Small intestine (tissue), 16 donors: Measurements from ENCODE around the gene SLC15A1. TPM values are rescaled to one million over a fixed set of nuclear protein-coding genes. Genes with fewer than 3 reads are reported as not detected.

Source experiments
- DNase-seq, 2 donors: peaks; one replicate each; pipeline versions ENCODE4 v3.0.0 to v3.0.0-alpha.2; 2013
- FAIRE-seq: peaks from 2 replicates; lab custom pipeline; 2012; peaks lifted over from hg19 to GRCh38; lab: Jason Lieb, UNC
- H3K27ac ChIP-seq, 3 donors: one replicate each; pipeline ENCODE4 v1.5.1; 2013; ENCODE audit warnings: low read length in 2 of 3, mild to moderate bottlenecking in 2 of 3, control low read depth in 1 of 3, inconsistent platforms in 1 of 3, low read depth in 1 of 3, moderate library complexity in 1 of 3
- H3K27me3 ChIP-seq, 3 donors: one replicate each; pipeline ENCODE4 v1.6.1; 2013; ENCODE audit warnings: low read length in 3 of 3, inconsistent platforms in 1 of 3; ENCODE audit not compliant: control insufficient read depth in 3 of 3, insufficient read depth in 3 of 3
- H3K36me3 ChIP-seq, 3 donors: one replicate each; pipeline ENCODE4 v1.6.1; 2013; ENCODE audit warnings: low read length in 3 of 3, inconsistent platforms in 1 of 3, low read depth in 1 of 3, mild to moderate bottlenecking in 1 of 3, moderate library complexity in 1 of 3; ENCODE audit not compliant: control insufficient read depth in 3 of 3, insufficient read depth in 2 of 3
- H3K4me1 ChIP-seq, 3 donors: one replicate each; pipeline ENCODE4 v1.6.1; 2013; ENCODE audit warnings: low read length in 2 of 3, inconsistent platforms in 1 of 3, low read depth in 1 of 3, mild to moderate bottlenecking in 1 of 3, moderate library complexity in 1 of 3; ENCODE audit not compliant: control insufficient read depth in 3 of 3, insufficient read depth in 2 of 3
- H3K4me3 ChIP-seq, 3 donors: one replicate each; pipeline ENCODE4 v1.5.1; 2013; ENCODE audit warnings: low read length in 3 of 3, control low read depth in 1 of 3, inconsistent platforms in 1 of 3, low read depth in 1 of 3, mild to moderate bottlenecking in 1 of 3, moderate library complexity in 1 of 3
- H3K9me3 ChIP-seq, 2 donors: one replicate each; pipeline ENCODE4 v1.6.1; 2013; ENCODE audit warnings: low read depth in 1 of 2, low read length in 1 of 2; ENCODE audit not compliant: control insufficient read depth in 2 of 2, insufficient read depth in 1 of 2
- WGBS, 3 donors: extraction: QIAGEN DNeasy Blood & Tissue Kit; methylation state at CpG; one replicate each; pipeline ENCODE4 v1.1.7; 2013; 5-methylcytosine and 5-hydroxymethylcytosine counted together
- long read RNA-seq, 10 donors: transcript quantifications; one replicate each; lab custom pipeline, GENCODE V29; 2026
- polyA plus RNA-seq, 4 donors: library from polyadenylated mRNA; stranded (reverse) in 3 of 4; unstranded in 1 of 4; fragments of 200-250 nt in 3 of 4; fragments of 120-200 nt in 1 of 4; gene quantifications; one replicate each; pipeline versions ENCODE4 v1.2.1 to v1.2.3, GENCODE V29; 2013
- donor health status: healthy with polysubstance abuse.
- donor health status: control.
- donor health status: control.
- donor health status: Bipolar disorder and iron deficiency.
- donor health status: healthy.

The SLC15A1 gene, protein sequence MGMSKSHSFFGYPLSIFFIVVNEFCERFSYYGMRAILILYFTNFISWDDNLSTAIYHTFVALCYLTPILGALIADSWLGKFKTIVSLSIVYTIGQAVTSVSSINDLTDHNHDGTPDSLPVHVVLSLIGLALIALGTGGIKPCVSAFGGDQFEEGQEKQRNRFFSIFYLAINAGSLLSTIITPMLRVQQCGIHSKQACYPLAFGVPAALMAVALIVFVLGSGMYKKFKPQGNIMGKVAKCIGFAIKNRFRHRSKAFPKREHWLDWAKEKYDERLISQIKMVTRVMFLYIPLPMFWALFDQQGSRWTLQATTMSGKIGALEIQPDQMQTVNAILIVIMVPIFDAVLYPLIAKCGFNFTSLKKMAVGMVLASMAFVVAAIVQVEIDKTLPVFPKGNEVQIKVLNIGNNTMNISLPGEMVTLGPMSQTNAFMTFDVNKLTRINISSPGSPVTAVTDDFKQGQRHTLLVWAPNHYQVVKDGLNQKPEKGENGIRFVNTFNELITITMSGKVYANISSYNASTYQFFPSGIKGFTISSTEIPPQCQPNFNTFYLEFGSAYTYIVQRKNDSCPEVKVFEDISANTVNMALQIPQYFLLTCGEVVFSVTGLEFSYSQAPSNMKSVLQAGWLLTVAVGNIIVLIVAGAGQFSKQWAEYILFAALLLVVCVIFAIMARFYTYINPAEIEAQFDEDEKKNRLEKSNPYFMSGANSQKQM
- 100 to 1,000 TPM in 3 of 4 donors, 10 to 100 TPM in 1; 36.9 to 422 (median 281) TPM for polyA plus RNA-seq
- long read RNA-seq, donor 1 = 0 reads
- long read RNA-seq, donor 2, transcript SLC15A1-202 (23 exons, 3,106 nt) = major isoform, 19 of 40 reads
- long read RNA-seq, donor 2, partial matches to known transcripts = 20 of 40 reads
- long read RNA-seq, donor 2, other reads (novel, unspliced or antisense) = 0 of 40 reads
- long read RNA-seq, donor 3, transcript SLC15A1-202 (23 exons, 3,106 nt) = major isoform, 6 of 32 reads
- long read RNA-seq, donor 3, partial matches to known transcripts = 22 of 32 reads
- long read RNA-seq, donor 3, other reads (novel, unspliced or antisense) = 0 of 32 reads
- long read RNA-seq, donor 4, partial matches to known transcripts = 0 of 1 reads
- long read RNA-seq, donor 4, other reads (novel, unspliced or antisense) = 0 of 1 reads
- long read RNA-seq, donor 5, partial matches to known transcripts = 101 of 101 reads
- long read RNA-seq, donor 5, other reads (novel, unspliced or antisense) = 0 of 101 reads
- long read RNA-seq, donor 6, transcript SLC15A1-202 (23 exons, 3,106 nt) = major isoform, 17 of 49 reads
- long read RNA-seq, donor 6, partial matches to known transcripts = 19 of 49 reads
- long read RNA-seq, donor 6, other reads (novel, unspliced or antisense) = 12 of 49 reads
- long read RNA-seq, donor 7 = 0 reads
- long read RNA-seq, donor 8 = 0 reads
- long read RNA-seq, donor 9, partial matches to known transcripts = 14 of 18 reads
- long read RNA-seq, donor 9, other reads (novel, unspliced or antisense) = 0 of 18 reads
- long read RNA-seq, donor 10, transcript SLC15A1-202 (23 exons, 3,106 nt) = major isoform, 9 of 12 reads
- long read RNA-seq, donor 10, partial matches to known transcripts = 0 of 12 reads
- long read RNA-seq, donor 10, other reads (novel, unspliced or antisense) = 0 of 12 reads

DNA sequence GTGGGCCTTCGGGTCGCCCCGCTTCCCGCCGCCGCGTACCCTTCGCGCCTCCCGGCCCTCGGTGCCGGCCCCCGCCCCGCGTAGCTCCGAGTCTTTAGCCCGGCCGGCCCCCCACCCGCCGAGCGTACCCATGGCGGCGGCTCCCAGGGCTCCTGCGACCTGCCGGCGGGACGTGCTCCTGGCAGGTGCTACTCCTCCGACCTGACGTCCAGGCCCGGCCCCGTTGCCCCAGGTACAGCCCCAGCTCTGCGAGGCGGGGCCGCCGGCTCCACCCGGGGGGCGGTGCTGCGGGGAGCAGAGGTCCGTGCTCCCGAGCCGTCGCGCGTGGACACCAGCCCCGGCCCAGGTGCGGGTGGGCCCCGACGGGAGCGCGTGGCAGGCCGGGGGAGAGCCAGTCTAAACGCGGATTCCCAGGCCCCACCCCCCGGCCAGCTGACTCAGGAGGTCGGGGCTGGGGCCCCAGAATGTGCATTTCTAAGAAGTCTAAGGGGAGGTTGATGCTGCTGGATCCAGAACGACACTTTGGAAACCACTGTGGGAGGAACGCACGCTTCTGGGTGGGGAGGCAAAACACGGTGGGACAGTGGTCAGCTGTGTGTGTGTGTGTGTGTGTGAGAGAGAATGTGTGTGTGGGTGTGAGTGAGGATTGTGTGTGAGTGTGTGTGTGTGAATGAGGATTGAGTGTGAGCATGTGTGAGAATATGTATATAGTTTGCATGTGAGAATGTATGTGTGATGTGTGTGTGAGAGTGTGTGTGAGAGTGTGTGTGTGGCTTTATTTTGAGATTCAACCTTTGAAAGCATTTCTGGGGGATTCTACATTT lies at the start of gene SLC15A1:
TSS of gene SLC15A1 (minus strand) at position 206 of the 824 bp plus-strand sequence. CDS start at position 132, 74 bp downstream.
- DNase-seq = peak; percentile 72 to 87
- H3K4me1 ChIP-seq = peaks cover 0 to 33% (median 0%) of the 10 kb centered on the region in 3 donors
- peaks cover 0 to 15% (median 11%) of the 10 kb centered on the region in 3 donors for H3K27me3 ChIP-seq
- 8 to 14% (median 8%) methylated on average over 29 to 59 of the region's 59 CpGs for WGBS, 3 donors
- peak within 1 kb of the TSS; percentile 60 to 95 (median 87) for H3K27ac ChIP-seq
- H3K36me3 ChIP-seq = peaks cover 0 to 20% (median 2%) of the 10 kb centered on the region in 3 donors
- H3K4me3 ChIP-seq = peak within 1 kb of the TSS in 2 of 3 donors; percentile 85 to 95
- H3K9me3 ChIP-seq = no peaks in the 10 kb centered on the region
- no peak for FAIRE-seq

DNA sequence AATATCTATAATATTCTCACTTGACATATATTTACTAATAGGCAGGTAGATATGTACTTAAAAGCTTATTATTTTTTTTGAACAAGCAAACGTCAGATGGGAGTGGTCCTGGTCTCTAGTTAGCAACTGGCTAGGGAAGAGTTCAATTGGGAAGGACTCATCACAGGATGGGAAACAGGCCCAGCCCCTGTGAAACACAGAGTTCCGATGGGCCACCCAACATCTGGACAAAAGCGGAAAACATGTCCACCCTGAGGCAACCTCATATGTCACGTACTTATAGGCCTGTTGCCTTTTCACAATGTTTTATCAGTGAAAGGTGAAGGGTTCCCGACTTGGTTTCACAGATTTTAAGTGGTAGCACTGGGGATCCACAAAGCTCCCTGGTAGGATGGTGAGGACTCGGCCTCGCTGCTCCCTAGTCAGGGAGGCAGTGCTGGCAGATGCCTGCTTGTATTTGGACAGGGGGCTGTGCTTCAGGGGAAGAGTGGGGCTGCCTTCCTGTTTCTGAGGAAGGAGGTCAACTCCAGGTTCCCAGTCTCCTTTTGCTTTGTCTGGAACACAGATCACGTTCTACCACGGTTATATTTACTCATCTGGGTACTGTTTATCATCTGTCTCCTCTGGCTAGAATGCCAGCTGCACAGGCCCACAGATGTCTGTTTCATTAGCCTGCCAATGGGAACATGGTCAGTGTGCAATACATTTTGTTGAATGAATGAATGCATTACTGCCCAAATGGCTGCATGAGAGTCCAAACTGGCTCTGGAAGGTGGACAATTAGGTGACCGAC lies 49.4 kb upstream of the SLC15A1 start:
- Histone ChIP-seq H3K36me3 (peaks cover 0 to 60% (median 5%) of the 10 kb centered on the region in 3 donors), H3K27me3 (no peaks in the 10 kb centered on the region), H3K4me3 (no peak overlapping the region), H3K9me3 (no peaks in the 10 kb centered on the region), H3K4me1 (peaks cover 0 to 33% (median 9%) of the 10 kb centered on the region in 3 donors), H3K27ac (peak overlapping the region; percentile 73 to 93 (median 85))
- 79 to 83% (median 79%) methylated on average over 10 of the region's 10 CpGs for WGBS, 3 donors
- DNase-seq (no peak), FAIRE-seq (no peak)

DNA sequence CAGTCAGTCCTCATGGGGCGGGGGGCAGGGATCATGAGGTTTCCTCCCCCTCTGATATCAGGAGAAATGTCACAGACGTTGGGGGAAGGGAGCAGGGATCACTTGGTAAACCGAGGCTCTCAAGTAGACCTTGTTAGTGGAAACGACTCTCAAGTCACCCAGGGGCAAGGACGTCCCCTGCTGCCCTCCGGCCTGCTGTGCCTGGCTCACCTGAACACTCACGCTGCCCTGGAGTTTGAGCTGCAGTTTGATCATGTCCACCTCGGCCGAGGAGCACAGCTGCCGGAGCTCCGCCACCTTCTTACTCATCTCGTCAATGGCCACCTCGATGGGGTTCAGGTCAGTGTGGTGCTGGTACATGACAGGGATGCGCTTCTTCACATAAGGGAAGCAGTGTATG lies 47.6 kb upstream of the SLC15A1 start:
- peaks cover 0 to 62% (median 9%) of the 10 kb centered on the region in 3 donors for H3K36me3 ChIP-seq
- 92 to 94% (median 93%) methylated on average over 14 of the region's 14 CpGs for WGBS, 3 donors
- no peak overlapping the region for H3K4me3 ChIP-seq
- no peaks in the 10 kb centered on the region for H3K27me3 ChIP-seq
- DNase-seq (no peak), FAIRE-seq (no peak)
- peaks cover 0 to 33% (median 9%) of the 10 kb centered on the region in 3 donors for H3K4me1 ChIP-seq
- H3K27ac ChIP-seq = no peak overlapping the region
- no peaks in the 10 kb centered on the region for H3K9me3 ChIP-seq

DNA sequence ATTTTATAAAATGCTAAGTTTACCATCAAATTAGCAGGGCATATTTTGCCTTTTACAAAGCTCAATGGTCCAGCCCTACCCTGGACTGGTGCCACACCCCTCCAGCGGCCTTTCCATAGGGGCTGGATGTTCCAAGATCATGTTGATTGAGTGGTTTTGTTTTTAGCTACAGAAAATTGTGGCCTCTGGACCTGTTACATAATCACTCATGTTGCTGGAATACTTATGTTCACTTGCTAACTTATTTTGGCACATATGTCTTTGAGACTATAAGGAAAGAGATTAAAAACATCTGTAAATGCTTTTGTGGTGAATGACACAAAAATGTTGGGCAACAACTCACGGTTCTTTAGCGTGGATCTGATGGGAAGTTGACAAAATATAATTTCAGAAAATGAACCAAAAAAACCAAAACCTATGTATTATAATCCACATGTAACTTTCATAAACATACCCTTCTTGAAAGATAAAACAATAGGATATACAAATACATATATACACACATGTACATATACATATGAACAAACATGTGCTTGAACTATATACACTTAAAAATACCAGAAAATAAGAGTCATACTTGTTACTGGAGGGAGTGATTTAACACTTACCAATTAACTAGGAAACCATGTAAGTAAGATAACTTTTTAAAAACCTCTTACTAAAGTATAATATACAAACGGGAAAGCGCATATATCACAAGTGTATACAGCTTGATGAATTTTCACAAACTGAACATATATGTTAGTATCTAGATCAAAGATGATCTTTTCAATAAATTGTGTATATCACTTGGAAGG lies 46.6 kb upstream of the SLC15A1 start:
- Histone ChIP-seq H3K4me3 (no peak overlapping the region), H3K27me3 (no peaks in the 10 kb centered on the region), H3K4me1 (peaks cover 0 to 24% (median 2%) of the 10 kb centered on the region in 3 donors), H3K9me3 (no peaks in the 10 kb centered on the region), H3K27ac (no peak overlapping the region), H3K36me3 (peaks cover 2 to 63% (median 6%) of the 10 kb centered on the region in 3 donors)
- DNase-seq (peak in 1 of 2 donors; percentile 41), FAIRE-seq (peak; percentile 10)
- WGBS, 3 donors = 77 to 81% (median 78%) methylated on average over 5 of the region's 5 CpGs

DNA sequence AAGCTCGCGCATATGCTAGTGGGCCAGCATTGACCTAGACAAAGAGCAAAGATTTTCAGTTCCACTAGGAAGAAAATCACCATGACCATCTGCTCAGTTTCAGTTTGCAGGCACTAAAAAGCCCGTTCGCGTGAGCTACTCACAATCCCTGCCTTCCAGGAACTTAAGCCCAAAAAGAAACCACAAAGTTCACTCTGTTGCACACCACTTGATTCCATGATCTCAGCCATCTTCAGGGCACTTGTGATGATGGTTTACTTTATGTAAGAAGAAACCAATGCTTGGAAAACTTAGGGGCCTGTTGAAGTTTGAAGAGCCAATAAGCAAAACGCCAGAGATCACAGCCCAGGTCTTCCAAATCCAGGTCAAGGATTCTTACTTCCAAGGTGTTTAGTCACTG lies 45.0 kb upstream of the SLC15A1 start:
- WGBS, 3 donors = 80 to 93% (median 89%) methylated on average over 6 of the region's 6 CpGs
- peaks cover 2 to 64% (median 6%) of the 10 kb centered on the region in 3 donors for H3K36me3 ChIP-seq

DNA sequence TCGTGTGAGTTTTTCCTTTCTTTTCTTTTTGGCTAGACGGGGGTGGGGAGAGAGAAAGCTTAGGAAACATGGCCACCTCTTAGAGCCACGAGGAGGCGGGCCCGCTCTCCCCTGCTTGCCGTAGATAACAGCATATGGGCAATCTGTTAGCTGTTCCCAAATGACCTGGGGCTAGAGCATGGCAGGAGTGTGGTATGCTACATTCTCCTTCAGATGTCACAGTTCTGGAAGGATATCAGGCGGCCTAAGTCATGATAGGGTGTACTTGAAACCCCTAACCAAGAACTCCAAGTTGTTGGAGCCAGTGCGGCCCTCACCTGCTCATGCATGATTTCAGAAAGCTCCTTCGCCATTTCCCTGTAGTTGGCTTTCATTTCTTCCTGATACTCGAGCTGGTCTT lies 44.3 kb upstream of the SLC15A1 start:
- H3K36me3 ChIP-seq = peaks cover 2 to 59% (median 6%) of the 10 kb centered on the region in 3 donors
- no peak for FAIRE-seq

More for the DNA sequence above, 45.0 kb upstream of the SLC15A1 start:
- H3K27ac ChIP-seq = no peak overlapping the region
- no peaks in the 10 kb centered on the region for H3K9me3 ChIP-seq
- no peak for DNase-seq
- H3K4me1 ChIP-seq = peaks cover 0 to 12% (median 0%) of the 10 kb centered on the region in 3 donors
- no peak for FAIRE-seq
- H3K27me3 ChIP-seq = no peaks in the 10 kb centered on the region
- no peak overlapping the region for H3K4me3 ChIP-seq

More for the DNA sequence above, 44.3 kb upstream of the SLC15A1 start:
- H3K9me3 ChIP-seq = no peaks in the 10 kb centered on the region
- H3K4me3 ChIP-seq = no peak overlapping the region
- no peaks in the 10 kb centered on the region for H3K27me3 ChIP-seq
- no peak overlapping the region for H3K27ac ChIP-seq
- DNase-seq = no peak
- WGBS, 3 donors = 91 to 96% (median 92%) methylated on average over 10 of the region's 10 CpGs
- peaks cover 0 to 9% (median 0%) of the 10 kb centered on the region in 3 donors for H3K4me1 ChIP-seq
